Measurements from ENCODE around the gene PRKN.

PRKN gene

GRCh38 chr6:161798844-161799394 lies 928.6 kb downstream of the PRKN start:
- no peak for TF ChIP-seq CTCF (IDR thresholded peaks at IDR 0.05; ENCODE audit: low read length, missing control alignments)
- DNase-seq (ENCODE audit: low read depth): no peak

GRCh38 chr6:161796681-161797080 lies 930.9 kb downstream of the PRKN start:
- no peak overlapping the region for H3K4me3 ChIP-seq (replicated peaks; ENCODE audit: low read depth, low read length)
- no peak for TF ChIP-seq CTCF (IDR thresholded peaks at IDR 0.05; ENCODE audit: low read length, missing control alignments)
- DNase-seq (ENCODE audit: low read depth): no peak

More at GRCh38 chr6:161798844-161799394, 928.6 kb downstream of the PRKN start:
- H3K4me3 ChIP-seq (replicated peaks; ENCODE audit: low read depth, low read length): no peak overlapping the region

GRCh38 chr6:161792851-161793493 lies 934.6 kb downstream of the PRKN start:
- TF ChIP-seq CTCF (IDR thresholded peaks at IDR 0.05; ENCODE audit: low read length, missing control alignments): no peak
- no peak for DNase-seq (ENCODE audit: low read depth)

GRCh38 chr6:161788531-161788930 lies 939.0 kb downstream of the PRKN start:
- TF ChIP-seq CTCF (IDR thresholded peaks at IDR 0.05; ENCODE audit: low read length, missing control alignments): no peak
- H3K4me3 ChIP-seq (replicated peaks; ENCODE audit: low read depth, low read length): no peak overlapping the region
- no peak for DNase-seq (ENCODE audit: low read depth)

More at GRCh38 chr6:161792851-161793493, 934.6 kb downstream of the PRKN start:
- H3K4me3 ChIP-seq (replicated peaks; ENCODE audit: low read depth, low read length): no peak overlapping the region

GRCh38 chr6:161772176-161772575 lies 955.4 kb downstream of the PRKN start:
- no peak for DNase-seq (ENCODE audit: low read depth)
- H3K4me3 ChIP-seq (replicated peaks; ENCODE audit: low read depth, low read length): no peak overlapping the region
- TF ChIP-seq CTCF (IDR thresholded peaks at IDR 0.05; ENCODE audit: low read length, missing control alignments): no peak

GRCh38 chr6:161761966-161762365 lies 965.6 kb downstream of the PRKN start:
- DNase-seq (ENCODE audit: low read depth): no peak
- H3K4me3 ChIP-seq (replicated peaks; ENCODE audit: low read depth, low read length): no peak overlapping the region
- TF ChIP-seq CTCF (IDR thresholded peaks at IDR 0.05; ENCODE audit: low read length, missing control alignments): no peak

- no peak for DNase-seq (ENCODE audit: low read depth)
- no peak for TF ChIP-seq CTCF (IDR thresholded peaks at IDR 0.05; ENCODE audit: low read length, missing control alignments)
- no peak overlapping the region for H3K4me3 ChIP-seq (replicated peaks; ENCODE audit: low read depth, low read length)
Measured at GRCh38 chr6:161755080-161755479, 972.5 kb downstream of the PRKN start.
